ENCODE measurements around the gene ARL14EP.

ARL14EP gene

GRCh38 chr11:30368394-30368793 lies 45.5 kb downstream of the ARL14EP start:
- no peak for DNase-seq (ENCODE audit: low read depth, low spot score)
- H3K27ac ChIP-seq, result no peak overlapping the region

GRCh38 chr11:30370164-30370563 lies 47.3 kb downstream of the ARL14EP start:
- no peak overlapping the region for H3K27ac ChIP-seq

GRCh38 chr11:30377347-30377746 lies 54.4 kb downstream of the ARL14EP start:
- no peak overlapping the region for H3K27ac ChIP-seq
- DNase-seq (ENCODE audit: low read depth, low spot score), result peak; percentile 6

More at GRCh38 chr11:30370164-30370563, 47.3 kb downstream of the ARL14EP start:
- DNase-seq (ENCODE audit: low read depth, low spot score), result no peak

- H3K27ac ChIP-seq, result no peak overlapping the region
- DNase-seq (ENCODE audit: low read depth, low spot score), result no peak
Measured at GRCh38 chr11:30380846-30381245, 57.9 kb downstream of the ARL14EP start.

GRCh38 chr11:30381879-30382278 lies 59.0 kb downstream of the ARL14EP start:
- no peak for DNase-seq (ENCODE audit: low read depth, low spot score)
- H3K27ac ChIP-seq, result no peak overlapping the region
